Epithelial cell of esophagus (primary cell): ENCODE measurements around the gene ABCB10.

ENCODE experiments used
- DNase-seq: peaks from one replicate; pipeline ENCODE4 v3.0.0; 2010; ENCODE audit warnings: low read depth
- H3K4me3 ChIP-seq: 2 replicates; pipeline ENCODE4 v1.5.1; 2011; ENCODE audit warnings: mild to moderate bottlenecking, low read length, control low read depth
- TF ChIP-seq, protein P1 (sequence below): IDR thresholded peaks from 2 replicates; pipeline ENCODE4 v1.5.1; 2011; ENCODE audit warnings: low read depth, mild to moderate bottlenecking, low read length, control low read depth, inconsistent platforms; ENCODE audit not compliant: insufficient read depth; ENCODE audit errors: missing control alignments

The ABCB10 gene

DNA sequence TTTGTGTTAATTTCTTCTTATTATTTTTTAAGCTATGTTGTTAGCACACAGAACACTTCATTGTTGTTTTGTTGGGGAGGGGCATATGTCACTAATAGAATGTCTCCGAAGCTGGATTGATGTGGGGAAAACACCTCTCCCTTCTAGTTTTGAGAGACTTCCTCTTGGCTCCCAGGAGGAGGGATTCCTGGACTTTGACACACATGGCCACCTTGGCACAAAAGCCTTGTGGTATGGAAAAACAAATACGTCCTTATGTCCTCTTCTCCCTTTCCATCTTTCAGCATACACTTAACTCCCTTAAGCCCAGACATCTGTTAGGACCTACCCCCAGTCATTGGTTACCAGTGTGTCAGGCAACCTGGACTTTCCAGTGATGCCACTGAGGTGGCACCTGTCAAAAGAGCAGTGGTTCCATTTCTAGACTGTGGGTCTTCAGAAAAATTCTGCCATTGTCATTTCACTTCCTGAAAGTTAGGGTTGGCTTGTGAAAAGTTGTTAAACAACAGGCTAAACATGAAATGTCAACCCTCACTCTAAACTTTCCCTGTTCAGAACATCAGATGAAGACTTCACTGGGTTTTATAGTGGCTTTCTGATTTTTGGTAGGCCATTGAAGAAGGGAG, 12.5 kb upstream of the ABCB10 start:
- DNase-seq: no peak
- TF ChIP-seq, protein P1, sequence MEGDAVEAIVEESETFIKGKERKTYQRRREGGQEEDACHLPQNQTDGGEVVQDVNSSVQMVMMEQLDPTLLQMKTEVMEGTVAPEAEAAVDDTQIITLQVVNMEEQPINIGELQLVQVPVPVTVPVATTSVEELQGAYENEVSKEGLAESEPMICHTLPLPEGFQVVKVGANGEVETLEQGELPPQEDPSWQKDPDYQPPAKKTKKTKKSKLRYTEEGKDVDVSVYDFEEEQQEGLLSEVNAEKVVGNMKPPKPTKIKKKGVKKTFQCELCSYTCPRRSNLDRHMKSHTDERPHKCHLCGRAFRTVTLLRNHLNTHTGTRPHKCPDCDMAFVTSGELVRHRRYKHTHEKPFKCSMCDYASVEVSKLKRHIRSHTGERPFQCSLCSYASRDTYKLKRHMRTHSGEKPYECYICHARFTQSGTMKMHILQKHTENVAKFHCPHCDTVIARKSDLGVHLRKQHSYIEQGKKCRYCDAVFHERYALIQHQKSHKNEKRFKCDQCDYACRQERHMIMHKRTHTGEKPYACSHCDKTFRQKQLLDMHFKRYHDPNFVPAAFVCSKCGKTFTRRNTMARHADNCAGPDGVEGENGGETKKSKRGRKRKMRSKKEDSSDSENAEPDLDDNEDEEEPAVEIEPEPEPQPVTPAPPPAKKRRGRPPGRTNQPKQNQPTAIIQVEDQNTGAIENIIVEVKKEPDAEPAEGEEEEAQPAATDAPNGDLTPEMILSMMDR: no peak
- no peak overlapping the region for H3K4me3 ChIP-seq

GRCh38 chr1:229570305-229570704, 11.8 kb upstream of the ABCB10 start:
- DNase-seq: no peak
- TF ChIP-seq, protein P1: no peak
- no peak overlapping the region for H3K4me3 ChIP-seq

DNA sequence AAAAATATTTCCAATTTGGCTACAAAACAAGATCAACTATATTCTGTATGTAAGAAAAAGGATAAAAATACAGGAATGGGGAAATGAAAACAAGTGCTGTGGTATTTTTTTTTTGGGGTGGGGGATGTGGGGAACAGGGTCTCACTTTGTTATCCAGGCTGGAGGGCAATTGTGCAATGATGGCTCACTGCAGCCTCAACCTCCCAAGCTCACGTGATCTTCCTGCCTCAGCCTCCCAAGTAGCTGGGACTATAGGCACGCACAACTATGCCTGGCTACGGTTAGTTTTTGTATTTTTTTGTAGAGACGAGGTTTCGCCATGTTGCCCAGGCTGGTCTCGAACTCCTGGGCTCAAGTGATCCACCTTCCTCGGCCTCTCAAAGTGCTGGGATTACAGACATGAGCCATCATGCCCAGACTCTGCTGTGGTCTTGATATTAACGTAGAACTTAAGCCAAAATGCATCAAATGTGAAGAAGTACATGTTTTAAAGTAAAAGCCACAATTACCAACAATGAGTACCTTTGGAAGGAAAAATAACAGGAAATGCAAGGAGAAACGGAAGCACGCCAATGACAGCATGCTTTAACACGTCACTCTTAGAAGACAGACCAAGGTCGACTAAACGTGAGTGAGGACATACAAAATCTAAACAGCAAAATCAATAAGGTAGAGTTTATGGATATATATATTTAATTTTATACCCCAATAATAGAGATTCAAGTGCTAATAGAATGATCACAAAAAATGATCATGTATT, 8.8 kb upstream of the ABCB10 start:
- no peak overlapping the region for H3K4me3 ChIP-seq
- TF ChIP-seq, protein P1: no peak
- DNase-seq: no peak

DNA sequence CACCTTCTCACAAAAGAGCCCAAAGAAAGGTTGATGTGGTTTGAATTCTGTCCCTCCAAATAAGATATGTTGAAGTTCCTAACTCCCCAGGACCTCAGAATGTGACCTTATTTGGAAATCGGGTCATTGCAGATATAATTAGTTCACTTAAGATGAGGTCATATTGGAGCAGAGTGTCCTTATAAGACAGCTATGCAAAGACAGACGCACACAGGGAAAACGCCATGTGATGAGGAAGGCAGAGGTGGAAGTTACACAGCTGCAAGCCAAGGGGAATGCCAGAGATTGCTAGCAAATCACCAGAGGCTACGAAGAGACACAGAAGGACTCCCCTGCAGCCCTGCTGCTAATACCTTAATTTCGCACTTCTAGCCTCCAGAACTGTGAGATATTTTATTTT, 5.2 kb upstream of the ABCB10 start:
- no peak overlapping the region for H3K4me3 ChIP-seq
- no peak for DNase-seq
- TF ChIP-seq, protein P1: no peak

DNA sequence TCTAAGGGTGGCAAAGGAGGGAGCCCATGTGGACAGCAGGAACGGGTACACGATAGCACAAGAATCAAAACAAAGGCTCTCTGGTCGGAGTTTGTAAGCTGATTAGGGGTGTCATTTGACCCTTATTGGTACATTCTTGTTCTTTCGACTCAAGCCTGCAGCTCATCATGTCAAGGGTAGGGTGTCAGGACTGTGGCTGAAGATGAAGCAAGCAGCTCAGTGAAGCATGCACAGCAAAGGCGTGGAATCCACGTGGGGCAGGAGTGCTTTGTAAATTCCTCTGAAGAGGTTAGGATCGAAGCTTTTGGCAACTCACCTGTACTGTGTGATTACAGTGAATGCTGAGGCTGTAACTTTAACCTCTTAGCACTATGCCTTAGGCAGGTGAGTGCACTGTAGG, 4.7 kb upstream of the ABCB10 start:
- H3K4me3 ChIP-seq: no peak overlapping the region
- peak; percentile 12 for DNase-seq
- TF ChIP-seq, protein P1: no peak

DNA sequence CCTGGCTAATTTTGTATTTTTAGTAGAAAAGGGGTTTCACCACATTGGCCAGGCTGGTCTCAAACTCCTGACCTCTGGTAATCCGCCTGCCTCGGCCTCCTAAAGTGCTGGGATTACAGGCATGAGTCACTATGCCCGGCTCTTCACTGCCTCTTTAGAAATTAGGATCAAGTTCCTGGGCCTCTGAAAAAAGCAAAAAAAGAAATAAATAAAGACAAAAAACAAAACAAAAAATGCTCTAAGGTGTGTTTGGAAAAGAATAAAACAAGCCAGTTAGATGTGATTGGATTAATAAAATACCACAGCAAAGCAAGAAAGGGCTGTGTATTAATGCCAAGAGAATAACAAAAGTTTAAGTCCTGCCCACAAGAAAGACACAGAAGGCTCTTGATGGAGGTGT, 4.2 kb upstream of the ABCB10 start:
- DNase-seq: no peak
- no peak overlapping the region for H3K4me3 ChIP-seq
- TF ChIP-seq, protein P1: no peak
